HCT116 (cell line): ENCODE results near the gene DDOST. TPM values are rescaled to one million over a fixed set of nuclear protein-coding genes. Genes with fewer than 3 reads are reported as not detected.

Source experiments
- ATAC-seq: fragments of 200-7000 bp; cut with Tn5 transposase; 2 replicates; pipeline ENCODE4 v1.9.1; 2020; ENCODE audit warnings: mild to moderate bottlenecking, moderate library complexity
- BruUV-seq: library from RNA; stranded (reverse); fragments of 400-500 nt; replicated peaks from 2 replicates; lab custom pipeline; 2021; lab: Mats Ljungman, UMichigan
- CTCF ChIA-PET: fragments of 300-600 bp; sonication (Branson Sonifier 250); formaldehyde crosslinking; loops from one replicate; lab custom pipeline; 2021; ENCODE audit warnings: antibody characterized with exemption; lab: Charles Lee
- POLR2A ChIA-PET: fragments of 300-600, 350-600 bp; sonication (Branson Sonifier 250); formaldehyde crosslinking; loops from one replicate; lab custom pipeline; 2021; ENCODE audit warnings: antibody characterized with exemption; lab: Charles Lee
- RAD21 ChIA-PET, 2 experiments: fragments of 300-600 bp; sonication (Branson Sonifier 250); formaldehyde crosslinking; loops; one replicate each; lab custom pipeline; 2023; ENCODE audit warnings: low total read pairs in 2 of 2; ENCODE audit not compliant: uncharacterized antibody in 2 of 2, unreplicated experiment in 2 of 2, low non-redundant PET in 1 of 2; lab: Charles Lee
- DNase-seq: peaks from one replicate; pipeline ENCODE4 v3.0.0-alpha.2; 2010; ENCODE audit warnings: low read depth, low spot score
- H2AFZ ChIP-seq: fragments of 200-600 bp; shearing (Covaris generic), sonication (generic); 2 replicates; pipeline ENCODE4 v1.6.1; 2017; ENCODE audit warnings: low read depth, mixed run types, mixed read lengths, antibody characterized with exemption, low read length; ENCODE audit not compliant: poor library complexity, severe bottlenecking
- H3K27ac ChIP-seq: 2 replicates; pipeline ENCODE4 v1.5.1; 2012; ENCODE audit warnings: low read depth, low read length
- H3K27me3 ChIP-seq: fragments of 200-600 bp; sonication (generic); 2 replicates; pipeline ENCODE4 v1.6.1; 2016; ENCODE audit warnings: mixed run types, low read length, mixed read lengths; ENCODE audit not compliant: insufficient read depth
- H3K36me3 ChIP-seq, 2 experiments: fragments of 200-500 bp in 1 of 2; fragments of 200-600 bp in 1 of 2; sonication (Bioruptor generic) in 1 of 2; sonication (generic) in 1 of 2; 2 replicates each; pipeline versions ENCODE4 v1.5.1 to v1.6.1; 2014 to 2016; ENCODE audit warnings: low read length in 2 of 2, inconsistent platforms in 1 of 2, mixed read lengths in 1 of 2, mixed run types in 1 of 2; ENCODE audit not compliant: insufficient read depth in 2 of 2, control insufficient read depth in 1 of 2
- H3K4me1 ChIP-seq, 2 experiments: fragments of 200-600 bp in 1 of 2; sonication (generic) in 1 of 2; 2 replicates each; pipeline versions ENCODE4 v1.5.1 to v1.6.1; 2012 to 2017; ENCODE audit warnings: low read length in 2 of 2, inconsistent platforms in 1 of 2, mild to moderate bottlenecking in 1 of 2, mixed read lengths in 1 of 2, mixed run types in 1 of 2, moderate library complexity in 1 of 2; ENCODE audit not compliant: insufficient read depth in 2 of 2, control insufficient read depth in 1 of 2
- H3K4me2 ChIP-seq: fragments of 200-600 bp; sonication (generic); 2 replicates; pipeline ENCODE4 v1.6.1; 2017; ENCODE audit warnings: mixed run types, low read length, mixed read lengths
- H3K4me3 ChIP-seq, 2 experiments: fragments of 200-600 bp in 1 of 2; sonication (generic) in 1 of 2; replicated peaks in 1 of 2; 2 replicates each; pipeline ENCODE4 v1.5.1; 2011 to 2016; ENCODE audit warnings: low read length in 2 of 2, control low read depth in 1 of 2, low read depth in 1 of 2, mild to moderate bottlenecking in 1 of 2, mixed read lengths in 1 of 2, mixed run types in 1 of 2
- H3K79me2 ChIP-seq: fragments of 200-600 bp; sonication (generic); 2 replicates; pipeline ENCODE4 v1.6.1; 2017; ENCODE audit warnings: mild to moderate bottlenecking, mixed run types, low read length, moderate library complexity, mixed read lengths; ENCODE audit not compliant: insufficient read depth
- H3K9ac ChIP-seq: fragments of 200-600 bp; sonication (generic); 2 replicates; pipeline ENCODE4 v1.6.1; 2016; ENCODE audit warnings: low read length, mixed read lengths
- H3K9me2 ChIP-seq: fragments of 200-600 bp; sonication (generic), shearing (Covaris generic); 2 replicates; pipeline ENCODE4 v1.6.1; 2017; ENCODE audit warnings: mixed run types, mild to moderate bottlenecking, moderate library complexity; ENCODE audit not compliant: insufficient read depth
- H3K9me3 ChIP-seq, 2 experiments: fragments of 200-500 bp in 1 of 2; fragments of 200-600 bp in 1 of 2; sonication (Bioruptor generic) in 1 of 2; sonication (generic) in 1 of 2; 2 replicates each; pipeline ENCODE4 v1.6.1; 2014 to 2017; ENCODE audit warnings: low read length in 2 of 2, mixed read lengths in 2 of 2, inconsistent platforms in 1 of 2, low read depth in 1 of 2, mild to moderate bottlenecking in 1 of 2, mixed run types in 1 of 2, moderate library complexity in 1 of 2; ENCODE audit not compliant: control insufficient read depth in 1 of 2, insufficient read depth in 1 of 2
- H4K20me1 ChIP-seq: fragments of 200-600 bp; sonication (generic), shearing (Covaris generic); 2 replicates; pipeline ENCODE4 v1.6.1; 2017; ENCODE audit warnings: mixed run types, mild to moderate bottlenecking, moderate library complexity; ENCODE audit not compliant: insufficient read depth
- ATF3 ChIP-seq: IDR thresholded peaks from 2 replicates; pipeline ENCODE4 v1.6.1; 2012
- CBX3 ChIP-seq: IDR thresholded peaks from 2 replicates; pipeline ENCODE4 v1.6.1; 2012; ENCODE audit warnings: low read depth
- CEBPB ChIP-seq: IDR thresholded peaks from 2 replicates; pipeline ENCODE4 v1.6.1; 2012; ENCODE audit warnings: low read depth
- CTCF ChIP-seq, 3 experiments: fragments of 200-600 bp in 1 of 3; sonication (generic) in 1 of 3; IDR thresholded peaks in 2 of 3; conservative IDR thresholded peaks in 1 of 3; 2 replicates each; pipeline ENCODE4 v1.5.1; 2012 to 2017; ENCODE audit warnings: low read depth in 2 of 3, low read length in 2 of 3, antibody characterized with exemption in 1 of 3, borderline replicate concordance in 1 of 3, control low read depth in 1 of 3, mild to moderate bottlenecking in 1 of 3, mixed read lengths in 1 of 3, mixed run types in 1 of 3, moderate library complexity in 1 of 3; ENCODE audit not compliant: insufficient read depth in 1 of 3
- EZH2 ChIP-seq: fragments of 200-600 bp; sonication (generic); IDR thresholded peaks from 2 replicates; pipeline ENCODE4 v1.6.1; 2017; ENCODE audit warnings: antibody characterized with exemption, mixed run types
- EZH2phosphoT487 ChIP-seq: fragments of 200-600 bp; IDR thresholded peaks from 2 replicates; pipeline ENCODE4 v1.6.1; 2018; ENCODE audit warnings: antibody characterized with exemption, borderline replicate concordance
- FOSL1 ChIP-seq: IDR thresholded peaks from 2 replicates; pipeline ENCODE4 v1.6.1; 2012; ENCODE audit warnings: low read depth
- JUND ChIP-seq: IDR thresholded peaks from 2 replicates; pipeline ENCODE4 v1.6.1; 2012
- MAX ChIP-seq: IDR thresholded peaks from 2 replicates; pipeline ENCODE4 v1.6.1; 2012
- POLR2A ChIP-seq: IDR thresholded peaks from 2 replicates; pipeline ENCODE4 v1.7.0; 2011; ENCODE audit warnings: borderline replicate concordance; ENCODE audit not compliant: insufficient read depth, insufficient read length; ENCODE audit errors: extremely low read depth
- RAD21 ChIP-seq: IDR thresholded peaks from 2 replicates; pipeline ENCODE4 v1.6.1; 2012; ENCODE audit warnings: low read depth, mild to moderate bottlenecking
- SIN3A ChIP-seq: IDR thresholded peaks from 2 replicates; pipeline ENCODE4 v1.6.1; 2012; ENCODE audit warnings: low read depth
- SP1 ChIP-seq: IDR thresholded peaks from 2 replicates; pipeline ENCODE4 v1.6.1; 2012; ENCODE audit warnings: low read depth
- SRF ChIP-seq: IDR thresholded peaks from 2 replicates; pipeline ENCODE4 v1.6.1; 2012; ENCODE audit warnings: low read depth
- TCF7L2 ChIP-seq: IDR thresholded peaks from 2 replicates; pipeline ENCODE4 v1.7.0; 2011; ENCODE audit warnings: borderline replicate concordance, inconsistent platforms; ENCODE audit not compliant: insufficient read depth, insufficient read length; ENCODE audit errors: extremely low read depth
- ZBTB33 ChIP-seq: IDR thresholded peaks from 2 replicates; pipeline ENCODE4 v1.6.1; 2011; ENCODE audit warnings: mild to moderate bottlenecking, low read length, moderate library complexity; ENCODE audit not compliant: insufficient replicate concordance; ENCODE audit errors: extremely low read depth
- ZFX ChIP-seq: fragments of 450-650 bp; IDR thresholded peaks from 2 replicates; pipeline ENCODE4 v1.6.1; 2017
- intact Hi-C: fragments of 100-400 bp; cut with micrococcal nuclease; formaldehyde crosslinking; loops from 2 replicates; pipeline ENCODE4 v1.10.0; 2022
- total RNA-seq: library from RNA; stranded (reverse); gene quantifications from one replicate; pipeline ENCODE4 v1.2.1, GENCODE V29; 2021; ENCODE audit not compliant: unreplicated experiment

DDOST gene
- total RNA-seq, 1 experiment from 2014 or later: 387 TPM

- TF ChIP-seq JUND (no peak), EZH2 (no peak), SIN3A (no peak), RAD21 (no peak), MAX (no peak), CTCF (IDR thresholded peaks at IDR 0.05 in 2 of 3, conservative IDR thresholded peaks at IDR 0.05 in 1 of 3; ENCODE audit: borderline replicate concordance in 1 of 3, insufficient read depth in 1 of 3, low read depth in 2 of 3, low read length in 2 of 3) (no peak)
These were observed 25.9 kb upstream of the DDOST start (continued) for GRCh38 chr1:20686883-20687725.

GRCh38 chr1:20685741-20686140 is 24.6 kb upstream of the DDOST start:
- no peak for ATAC-seq
- no peak for TF ChIP-seq ATF3
- TF ChIP-seq CEBPB: no peak
- no peak for TF ChIP-seq CBX3
- TF ChIP-seq RAD21: no peak
- TF ChIP-seq EZH2: no peak
- no peak for TF ChIP-seq SP1
- no peak for TF ChIP-seq FOSL1
- no peak for TF ChIP-seq TCF7L2
- no peak for TF ChIP-seq POLR2A
- TF ChIP-seq ZBTB33: no peak
- TF ChIP-seq JUND: no peak
- TF ChIP-seq EZH2phosphoT487: no peak
- TF ChIP-seq CTCF (IDR thresholded peaks at IDR 0.05 in 2 of 3, conservative IDR thresholded peaks at IDR 0.05 in 1 of 3; ENCODE audit: borderline replicate concordance in 1 of 3, insufficient read depth in 1 of 3, low read depth in 2 of 3, low read length in 2 of 3): no peak
- TF ChIP-seq SRF: no peak
- no peak for TF ChIP-seq ZFX
- TF ChIP-seq, all 23 proteins: peak for 0
- Histone ChIP-seq H3K9me2 (no peaks in the 10 kb centered on the region), H3K9ac (no peak overlapping the region), H3K4me3 (no peak overlapping the region), H3K4me2 (no peak overlapping the region), H2AFZ (no peak overlapping the region), H3K9me3 (no peaks in the 10 kb centered on the region), H3K79me2 (no peaks in the 10 kb centered on the region), H4K20me1 (no peaks in the 10 kb centered on the region), H3K4me1 (no peaks in the 10 kb centered on the region), H3K27me3 (no peaks in the 10 kb centered on the region), H3K27ac (no peak overlapping the region), H3K36me3 (no peaks in the 10 kb centered on the region)
- intact Hi-C loops: no loop called here
- no peak for DNase-seq
- no TSS peak for BruUV-seq
- ChIA-PET RAD21 (no interaction called here), POLR2A (no interaction called here), CTCF (no interaction called here)
